HG03571 (cell line): ENCODE results near the gene EVI2B.
"Not testable (repeated sequence)": the region's sequence is repeated elsewhere in the genome, so short reads cannot be mapped to it uniquely, and the experiment has no call there.

Experiments used
- ATAC-seq: cut with Tn5 transposase; IDR thresholded peaks from one replicate; pipeline ENCODE4 v1.9.1; 2021; ENCODE audit not compliant: unreplicated experiment

Gene EVI2B

DNA sequence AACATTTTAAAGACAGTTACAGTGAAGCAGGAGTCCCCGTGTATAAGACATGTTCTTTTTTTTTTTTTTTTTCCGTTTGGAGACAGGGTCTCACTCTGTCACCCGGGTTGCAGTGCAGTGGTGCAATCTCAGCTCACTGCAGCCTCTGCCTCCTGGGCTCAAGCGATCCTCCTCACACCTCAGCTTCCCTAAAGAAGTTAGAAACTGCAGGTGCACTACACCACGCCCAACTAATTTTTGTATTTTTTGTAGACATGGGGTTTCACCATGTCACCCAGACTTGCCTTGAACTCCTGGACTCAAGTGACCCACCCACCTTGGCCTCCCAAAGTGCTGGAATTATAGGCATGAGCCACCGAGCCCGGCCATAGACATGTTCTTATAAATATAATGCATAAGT is 3.0 kb downstream of the EVI2B start:
- ATAC-seq = no peak

DNA sequence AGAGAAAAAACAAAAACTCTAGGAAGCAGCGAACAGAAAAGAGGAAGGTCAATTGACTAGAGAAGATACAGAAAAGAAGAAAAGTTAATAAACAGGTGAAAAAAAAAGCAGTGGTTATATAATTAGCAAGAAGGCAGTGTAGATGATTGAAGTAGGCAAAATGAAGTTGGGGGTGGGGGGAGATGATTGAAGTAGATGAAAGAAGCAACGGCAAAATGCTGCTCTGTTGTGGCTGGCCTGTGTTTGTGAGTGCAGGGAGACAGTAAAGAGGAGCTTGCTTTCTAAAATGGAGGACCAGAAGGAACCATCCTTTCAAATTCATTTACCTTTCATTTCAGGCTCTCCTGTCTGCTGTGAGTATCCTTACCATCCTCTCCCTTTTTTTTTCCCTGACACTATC is 3.6 kb downstream of the EVI2B start:
- ATAC-seq = no peak

GRCh38 chr17:31309556-31309955 is 4.3 kb downstream of the EVI2B start:
- ATAC-seq = no peak

GRCh38 chr17:31308372-31309334 is 5.2 kb downstream of the EVI2B start:
- no peak for ATAC-seq

DNA sequence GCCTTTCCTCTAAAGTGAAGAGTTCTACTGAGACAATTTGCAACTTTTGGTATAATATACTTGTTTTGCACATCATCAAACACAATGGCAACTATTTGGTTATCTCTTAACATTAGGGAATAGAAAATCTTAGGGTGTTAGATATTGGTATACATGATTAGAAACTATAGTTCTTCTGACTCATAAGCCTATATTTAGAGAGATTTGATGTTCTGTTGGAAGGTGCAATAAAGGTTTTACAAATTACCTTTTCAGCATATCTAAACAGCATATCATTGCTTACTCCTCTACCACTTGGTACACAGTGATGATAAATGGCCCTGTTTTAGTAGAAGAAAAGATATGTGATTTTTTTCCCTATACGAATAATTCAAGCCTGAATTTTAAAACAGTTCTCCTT is 6.2 kb downstream of the EVI2B start:
- ATAC-seq = no peak

DNA sequence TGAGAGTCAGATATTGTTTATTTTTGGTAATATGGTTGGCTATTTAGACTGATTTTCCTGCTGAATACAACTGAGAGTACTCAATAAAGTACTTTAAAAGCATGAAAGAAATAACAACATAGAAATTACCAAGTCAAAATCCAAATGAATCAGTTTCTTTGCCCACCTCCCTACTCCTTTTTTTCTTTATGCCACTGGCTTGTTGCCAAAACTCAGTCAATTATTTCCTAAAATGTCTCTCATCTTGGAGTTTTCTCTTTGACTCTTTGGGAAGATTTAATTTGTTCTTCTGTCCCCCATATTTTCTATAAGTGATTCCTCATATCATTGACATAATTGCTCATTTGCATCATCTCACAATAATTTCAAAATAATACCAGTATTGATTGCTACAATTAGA is 14.2 kb downstream of the EVI2B start:
- no peak for ATAC-seq

- no peak for ATAC-seq
These were observed 16.8 kb downstream of the EVI2B start, which contains the start of gene OMG for GRCh38 chr17:31297090-31297489. OMG (minus strand) TSS chr17:31297239; CDS start chr17:31296331, 908 bp downstream.

DNA sequence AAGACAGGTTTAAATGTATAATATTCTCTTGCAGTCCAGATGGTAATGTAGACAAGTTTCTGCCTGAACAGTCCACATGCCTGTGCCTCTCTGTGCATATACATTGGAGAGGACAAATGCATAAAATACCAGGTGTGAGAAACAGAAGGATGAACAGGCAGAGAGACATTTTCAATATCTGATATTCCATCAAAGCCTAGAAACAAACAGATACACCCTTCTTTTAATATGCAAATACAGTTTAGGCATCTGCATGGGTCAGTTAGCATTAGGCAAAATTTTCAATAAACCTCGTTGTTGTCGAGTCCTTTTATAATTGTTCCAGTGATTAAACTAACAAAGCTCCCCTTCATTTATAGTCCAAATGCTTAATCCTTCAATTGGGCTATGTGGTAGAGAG is 17.7 kb downstream of the EVI2B start:
- ATAC-seq = no peak

GRCh38 chr17:31295489-31295871 is 18.4 kb downstream of the EVI2B start:
- ATAC-seq = no peak

DNA sequence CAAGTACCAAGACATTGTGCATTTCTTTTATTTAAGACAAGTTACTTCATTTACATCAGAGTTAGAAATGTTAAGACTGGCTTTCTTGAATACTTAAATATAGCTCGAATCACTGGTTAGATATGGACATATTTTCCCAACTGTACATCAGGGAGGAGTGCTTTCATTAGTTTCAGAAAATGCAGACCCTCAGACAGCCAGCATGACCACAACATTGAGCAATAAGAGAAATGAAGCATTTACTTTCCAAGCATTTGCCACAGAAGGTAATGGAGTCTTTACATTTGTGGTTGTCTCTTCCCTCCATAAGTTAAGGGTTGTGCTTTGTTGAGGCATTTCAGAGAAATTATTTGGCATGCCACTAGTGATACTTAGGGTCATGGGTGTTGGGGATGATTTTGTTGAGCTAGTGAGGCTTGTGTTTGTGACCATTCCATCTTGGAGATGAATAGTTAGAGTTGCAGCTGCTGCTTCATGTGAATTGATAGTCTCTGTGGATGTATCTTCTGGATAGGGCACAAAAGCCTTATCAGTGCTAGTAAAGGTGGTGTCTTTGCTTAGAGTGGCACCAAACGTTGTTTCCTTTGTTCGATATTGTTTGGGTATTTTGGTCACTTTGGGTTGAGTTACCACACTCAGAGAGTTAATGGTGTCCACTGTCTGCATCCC is 18.9 kb downstream of the EVI2B start:
- ATAC-seq = no peak

GRCh38 chr17:31294231-31294630 is 19.6 kb downstream of the EVI2B start:
- no peak for ATAC-seq

GRCh38 chr17:31293581-31293980 is 20.3 kb downstream of the EVI2B start:
- no peak for ATAC-seq

DNA sequence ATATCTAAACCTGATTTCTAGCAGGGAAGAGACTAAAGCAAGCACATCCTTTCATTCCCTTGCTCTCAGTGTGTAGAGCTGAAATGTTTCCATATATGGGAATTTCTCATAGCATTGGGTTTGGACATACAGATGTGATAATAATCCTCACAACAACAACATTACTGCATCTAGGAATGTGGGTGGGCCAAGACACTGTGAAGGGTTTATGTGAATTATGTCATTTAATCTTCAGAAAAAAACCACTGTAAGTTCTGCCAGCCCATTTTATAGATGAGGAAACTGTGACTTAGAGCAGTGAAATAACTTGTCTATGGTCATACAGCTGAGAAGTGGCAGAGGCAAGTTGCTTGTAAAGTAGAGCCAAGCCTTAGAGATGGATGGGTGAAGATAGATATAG is 22.0 kb downstream of the EVI2B start:
- no peak for ATAC-seq

- ATAC-seq = no peak
These were observed 24.1 kb downstream of the EVI2B start for GRCh38 chr17:31289790-31290189.

- ATAC-seq = not testable (repeated sequence)
These were observed 25.9 kb downstream of the EVI2B start for GRCh38 chr17:31287932-31288331.

- no peak for ATAC-seq
These were observed 27.3 kb downstream of the EVI2B start for GRCh38 chr17:31286587-31286986.

DNA sequence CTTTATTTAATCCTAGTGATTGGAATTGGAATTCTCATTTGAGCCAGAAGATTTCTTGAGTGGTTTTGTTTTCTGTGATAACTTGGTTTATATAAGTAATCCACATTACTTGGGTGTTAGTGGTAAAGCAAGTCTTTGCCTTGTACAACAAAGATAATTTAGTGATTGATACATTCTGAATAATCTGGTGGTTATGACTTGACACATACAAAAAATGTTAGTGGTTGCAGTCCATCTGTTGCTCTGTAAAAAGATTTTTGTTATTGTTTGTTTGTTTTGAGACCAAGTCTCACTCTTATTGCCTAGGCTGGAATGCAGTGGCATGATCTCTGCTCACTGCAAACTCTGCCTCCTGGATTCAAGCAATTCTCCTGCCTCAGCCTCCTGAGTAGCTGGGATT is 30.0 kb downstream of the EVI2B start:
- ATAC-seq = no peak

DNA sequence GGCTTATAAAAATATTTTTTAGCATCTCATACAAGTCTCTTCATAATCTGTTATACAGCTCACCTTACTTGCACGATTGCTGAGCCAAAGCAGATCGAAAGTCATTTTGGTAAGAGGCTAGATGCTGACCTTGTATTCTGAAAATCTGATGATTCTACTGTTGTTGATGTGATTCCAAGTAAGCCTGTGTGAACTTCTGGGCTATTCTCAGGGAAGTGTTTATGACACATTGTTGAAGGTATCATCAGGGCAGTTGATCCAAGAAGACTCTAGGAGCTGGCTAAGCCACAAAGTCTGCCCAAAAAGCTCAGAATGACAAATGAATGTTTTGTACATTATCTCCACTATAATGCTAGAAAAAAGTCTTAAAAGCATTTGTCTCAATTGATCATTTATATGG is 32.8 kb downstream of the EVI2B start:
- no peak for ATAC-seq

GRCh38 chr17:31279401-31279800 is 34.5 kb downstream of the EVI2B start:
- ATAC-seq = no peak

DNA sequence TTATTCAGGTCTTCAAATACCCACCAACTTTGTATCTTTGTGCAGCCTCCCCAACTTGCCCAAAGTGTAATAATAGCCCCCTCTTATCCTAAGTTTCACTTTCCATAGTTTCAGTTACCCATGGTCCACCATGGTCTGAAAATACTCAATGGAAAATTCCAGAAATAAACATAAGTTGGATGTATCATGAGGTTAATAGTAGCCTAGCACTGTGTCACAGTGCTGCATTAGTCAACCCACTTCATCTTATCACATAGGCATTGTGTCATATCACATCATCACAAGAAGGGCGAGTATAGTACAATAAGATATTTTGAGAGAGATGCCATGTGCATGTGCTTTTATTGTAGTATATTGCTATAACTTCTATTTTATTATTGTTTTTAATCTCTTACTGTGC is 38.7 kb downstream of the EVI2B start:
- no peak for ATAC-seq

DNA sequence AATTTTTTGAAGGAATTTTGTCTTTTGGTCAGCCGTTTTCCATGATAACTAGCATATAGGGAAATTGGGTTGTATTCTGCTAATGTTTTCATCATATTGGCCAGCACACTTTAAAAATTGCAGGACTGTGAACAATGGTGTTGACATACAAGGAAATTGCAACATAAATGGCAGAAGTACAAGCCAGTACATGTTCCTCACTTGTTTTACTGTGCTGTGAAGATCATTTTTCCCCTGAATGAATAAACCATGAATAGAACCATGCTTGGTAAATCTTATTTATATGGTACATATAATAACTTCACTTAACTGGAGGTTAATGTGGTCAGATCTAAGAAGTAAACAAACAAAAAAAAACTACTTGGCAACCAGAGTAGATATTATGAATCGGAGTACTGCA is 39.6 kb downstream of the EVI2B start:
- ATAC-seq = no peak

DNA sequence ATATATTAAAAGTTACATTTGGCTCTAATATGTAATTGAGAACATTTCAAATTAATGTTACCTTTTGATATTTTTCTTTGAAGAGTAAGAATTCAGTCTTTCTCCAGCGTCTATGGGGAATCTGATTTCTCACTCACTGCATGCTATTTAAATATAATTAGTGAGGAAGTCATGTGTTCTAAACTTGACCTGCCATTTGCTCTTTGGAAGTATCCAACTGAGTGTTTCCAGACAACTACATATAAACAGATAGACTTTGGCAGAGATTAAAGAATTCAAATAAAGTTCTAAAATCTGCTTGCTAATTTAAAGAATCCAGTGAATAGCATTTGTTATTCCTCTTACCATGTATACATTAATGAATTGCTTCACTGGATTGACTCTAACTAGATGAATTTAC is 40.3 kb downstream of the EVI2B start:
- no peak for ATAC-seq
